ENCODE results near the gene DHRSX.

The DHRSX gene

DNA sequence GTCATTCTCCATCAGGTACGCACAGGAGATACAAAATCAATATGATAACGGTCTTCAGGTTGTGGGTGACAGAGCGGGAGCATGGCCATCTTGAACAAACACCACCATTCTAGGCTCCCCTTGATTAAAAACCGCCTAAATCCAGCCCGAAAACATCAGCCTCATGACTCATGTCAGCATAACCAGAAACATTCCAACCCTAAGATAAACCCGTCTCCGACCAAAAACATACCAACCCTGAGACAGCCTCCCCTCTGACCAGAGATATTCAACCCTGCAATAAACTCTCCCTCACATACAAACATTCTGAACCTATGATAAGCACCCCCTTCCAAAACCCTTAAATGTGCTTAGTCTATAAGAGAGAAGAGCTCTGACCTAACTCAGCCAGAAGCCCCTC lies 157.9 kb downstream of the DHRSX start:
- TF ChIP-seq ZNF596 (tag by site-specific recombination; IDR thresholded peaks at IDR 0.05) (no peak), SP2 (tag by site-specific recombination; IDR thresholded peaks at IDR 0.05) (no peak), ZBTB21 (tag by site-specific recombination; IDR thresholded peaks at IDR 0.05) (no peak), ZBTB48 (tag by site-specific recombination; IDR thresholded peaks at IDR 0.05) (no peak), ZNF391 (tag by site-specific recombination; IDR thresholded peaks at IDR 0.05; ENCODE audit: borderline replicate concordance, low read depth) (no peak), BCL11A (tag by site-specific recombination; IDR thresholded peaks at IDR 0.05; ENCODE audit: low read depth) (no peak), ZNF555 (tag by site-specific recombination; conservative IDR thresholded peaks at IDR 0.05) (no peak), ZFP3 (tag by site-specific recombination; IDR thresholded peaks at IDR 0.05; ENCODE audit: low read depth) (no peak), KLF8 (tag by site-specific recombination; IDR thresholded peaks at IDR 0.05) (no peak), GLI4 (tag by site-specific recombination; IDR thresholded peaks at IDR 0.05) (no peak), ZNF223 (tag by site-specific recombination; IDR thresholded peaks at IDR 0.05) (no peak), ZNF571 (tag by site-specific recombination; IDR thresholded peaks at IDR 0.05) (no peak), ZFHX2 (tag by site-specific recombination; conservative IDR thresholded peaks at IDR 0.05) (no peak), IKZF3 (tag by site-specific recombination; IDR thresholded peaks at IDR 0.05) (no peak), ZNF169 (tag by site-specific recombination; IDR thresholded peaks at IDR 0.05) (no peak)
- TF ChIP-seq, protein P1, sequence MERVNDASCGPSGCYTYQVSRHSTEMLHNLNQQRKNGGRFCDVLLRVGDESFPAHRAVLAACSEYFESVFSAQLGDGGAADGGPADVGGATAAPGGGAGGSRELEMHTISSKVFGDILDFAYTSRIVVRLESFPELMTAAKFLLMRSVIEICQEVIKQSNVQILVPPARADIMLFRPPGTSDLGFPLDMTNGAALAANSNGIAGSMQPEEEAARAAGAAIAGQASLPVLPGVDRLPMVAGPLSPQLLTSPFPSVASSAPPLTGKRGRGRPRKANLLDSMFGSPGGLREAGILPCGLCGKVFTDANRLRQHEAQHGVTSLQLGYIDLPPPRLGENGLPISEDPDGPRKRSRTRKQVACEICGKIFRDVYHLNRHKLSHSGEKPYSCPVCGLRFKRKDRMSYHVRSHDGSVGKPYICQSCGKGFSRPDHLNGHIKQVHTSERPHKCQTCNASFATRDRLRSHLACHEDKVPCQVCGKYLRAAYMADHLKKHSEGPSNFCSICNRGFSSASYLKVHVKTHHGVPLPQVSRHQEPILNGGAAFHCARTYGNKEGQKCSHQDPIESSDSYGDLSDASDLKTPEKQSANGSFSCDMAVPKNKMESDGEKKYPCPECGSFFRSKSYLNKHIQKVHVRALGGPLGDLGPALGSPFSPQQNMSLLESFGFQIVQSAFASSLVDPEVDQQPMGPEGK (tag by site-specific recombination; IDR thresholded peaks at IDR 0.05) = no peak
- TF ChIP-seq, protein P2, sequence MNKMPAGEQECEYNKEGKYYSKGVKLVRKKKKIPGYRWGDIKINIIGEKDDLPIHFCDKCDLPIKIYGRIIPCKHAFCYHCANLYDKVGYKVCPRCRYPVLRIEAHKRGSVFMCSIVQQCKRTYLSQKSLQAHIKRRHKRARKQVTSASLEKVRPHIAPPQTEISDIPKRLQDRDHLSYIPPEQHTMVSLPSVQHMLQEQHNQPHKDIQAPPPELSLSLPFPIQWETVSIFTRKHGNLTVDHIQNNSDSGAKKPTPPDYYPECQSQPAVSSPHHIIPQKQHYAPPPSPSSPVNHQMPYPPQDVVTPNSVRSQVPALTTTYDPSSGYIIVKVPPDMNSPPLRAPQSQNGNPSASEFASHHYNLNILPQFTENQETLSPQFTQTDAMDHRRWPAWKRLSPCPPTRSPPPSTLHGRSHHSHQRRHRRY (tag by site-specific recombination; IDR thresholded peaks at IDR 0.05) = no peak
- TF ChIP-seq, protein P3, sequence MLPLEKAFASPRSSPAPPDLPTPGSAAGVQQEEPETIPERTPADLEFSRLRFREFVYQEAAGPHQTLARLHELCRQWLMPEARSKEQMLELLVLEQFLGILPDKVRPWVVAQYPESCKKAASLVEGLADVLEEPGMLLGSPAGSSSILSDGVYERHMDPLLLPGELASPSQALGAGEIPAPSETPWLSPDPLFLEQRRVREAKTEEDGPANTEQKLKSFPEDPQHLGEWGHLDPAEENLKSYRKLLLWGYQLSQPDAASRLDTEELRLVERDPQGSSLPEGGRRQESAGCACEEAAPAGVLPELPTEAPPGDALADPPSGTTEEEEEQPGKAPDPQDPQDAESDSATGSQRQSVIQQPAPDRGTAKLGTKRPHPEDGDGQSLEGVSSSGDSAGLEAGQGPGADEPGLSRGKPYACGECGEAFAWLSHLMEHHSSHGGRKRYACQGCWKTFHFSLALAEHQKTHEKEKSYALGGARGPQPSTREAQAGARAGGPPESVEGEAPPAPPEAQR (tag by site-specific recombination; IDR thresholded peaks at IDR 0.05) = no peak
- TF ChIP-seq, protein P4, sequence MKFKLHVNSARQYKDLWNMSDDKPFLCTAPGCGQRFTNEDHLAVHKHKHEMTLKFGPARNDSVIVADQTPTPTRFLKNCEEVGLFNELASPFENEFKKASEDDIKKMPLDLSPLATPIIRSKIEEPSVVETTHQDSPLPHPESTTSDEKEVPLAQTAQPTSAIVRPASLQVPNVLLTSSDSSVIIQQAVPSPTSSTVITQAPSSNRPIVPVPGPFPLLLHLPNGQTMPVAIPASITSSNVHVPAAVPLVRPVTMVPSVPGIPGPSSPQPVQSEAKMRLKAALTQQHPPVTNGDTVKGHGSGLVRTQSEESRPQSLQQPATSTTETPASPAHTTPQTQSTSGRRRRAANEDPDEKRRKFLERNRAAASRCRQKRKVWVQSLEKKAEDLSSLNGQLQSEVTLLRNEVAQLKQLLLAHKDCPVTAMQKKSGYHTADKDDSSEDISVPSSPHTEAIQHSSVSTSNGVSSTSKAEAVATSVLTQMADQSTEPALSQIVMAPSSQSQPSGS (tag by site-specific recombination; IDR thresholded peaks at IDR 0.05; ENCODE audit: low read depth) = no peak
- TF ChIP-seq, protein P5, sequence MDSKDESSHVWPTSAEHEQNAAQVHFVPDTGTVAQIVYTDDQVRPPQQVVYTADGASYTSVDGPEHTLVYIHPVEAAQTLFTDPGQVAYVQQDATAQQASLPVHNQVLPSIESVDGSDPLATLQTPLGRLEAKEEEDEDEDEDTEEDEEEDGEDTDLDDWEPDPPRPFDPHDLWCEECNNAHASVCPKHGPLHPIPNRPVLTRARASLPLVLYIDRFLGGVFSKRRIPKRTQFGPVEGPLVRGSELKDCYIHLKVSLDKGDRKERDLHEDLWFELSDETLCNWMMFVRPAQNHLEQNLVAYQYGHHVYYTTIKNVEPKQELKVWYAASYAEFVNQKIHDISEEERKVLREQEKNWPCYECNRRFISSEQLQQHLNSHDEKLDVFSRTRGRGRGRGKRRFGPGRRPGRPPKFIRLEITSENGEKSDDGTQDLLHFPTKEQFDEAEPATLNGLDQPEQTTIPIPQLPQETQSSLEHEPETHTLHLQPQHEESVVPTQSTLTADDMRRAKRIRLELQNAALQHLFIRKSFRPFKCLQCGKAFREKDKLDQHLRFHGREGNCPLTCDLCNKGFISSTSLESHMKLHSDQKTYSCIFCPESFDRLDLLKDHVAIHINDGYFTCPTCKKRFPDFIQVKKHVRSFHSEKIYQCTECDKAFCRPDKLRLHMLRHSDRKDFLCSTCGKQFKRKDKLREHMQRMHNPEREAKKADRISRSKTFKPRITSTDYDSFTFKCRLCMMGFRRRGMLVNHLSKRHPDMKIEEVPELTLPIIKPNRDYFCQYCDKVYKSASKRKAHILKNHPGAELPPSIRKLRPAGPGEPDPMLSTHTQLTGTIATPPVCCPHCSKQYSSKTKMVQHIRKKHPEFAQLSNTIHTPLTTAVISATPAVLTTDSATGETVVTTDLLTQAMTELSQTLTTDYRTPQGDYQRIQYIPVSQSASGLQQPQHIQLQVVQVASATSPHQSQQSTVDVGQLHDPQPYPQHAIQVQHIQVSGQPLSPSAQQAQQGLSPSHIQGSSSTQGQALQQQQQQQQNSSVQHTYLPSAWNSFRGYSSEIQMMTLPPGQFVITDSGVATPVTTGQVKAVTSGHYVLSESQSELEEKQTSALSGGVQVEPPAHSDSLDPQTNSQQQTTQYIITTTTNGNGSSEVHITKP (tag by site-specific recombination; IDR thresholded peaks at IDR 0.05) = no peak
- CTCF ChIA-PET = no interaction called here

More for the DNA sequence above, 157.9 kb downstream of the DHRSX start:
- Histone ChIP-seq H3K4me3 (ENCODE audit: low read depth, low read length) (no peak overlapping the region), H3K4me1 (ENCODE audit: control insufficient read depth, insufficient read depth, low read length) (no peaks in the 10 kb centered on the region), H3K27ac (ENCODE audit: extremely low read depth, low read depth, low read length) (no peak overlapping the region), H3K36me3 (ENCODE audit: control insufficient read depth in 2 of 2, insufficient read depth in 1 of 2, low read length in 2 of 2) (no peaks in the 10 kb centered on the region), H3K9me3 (ENCODE audit: control insufficient read depth, insufficient read depth, low read depth, low read length) (no peaks in the 10 kb centered on the region)
- POLR2A ChIA-PET = no interaction called here

All from HEK293 (cell line).